RWPE1 (cell line): ENCODE results near the gene ARHGEF7.

Experiments used
- CTCF ChIA-PET: fragments of 350-600 bp; sonication (Branson Sonifier 250); formaldehyde crosslinking; extraction: SDS; loops from one replicate; lab custom pipeline; 2021; lab: Yijun Ruan, JAX
- POLR2A ChIA-PET: fragments of 400-600 bp; formaldehyde crosslinking; extraction: SDS; loops from one replicate; lab custom pipeline; 2020; ENCODE audit warnings: antibody characterized with exemption; ENCODE audit not compliant: low non-redundant PET; lab: Yijun Ruan, JAX
- DNase-seq: peaks from one replicate; pipeline ENCODE4 v3.0.0; 2012; ENCODE audit warnings: low spot score
- H3K27ac ChIP-seq: fragments of 450-650 bp; 2 replicates; pipeline ENCODE4 v1.5.1; 2017
- TF ChIP-seq, protein P1 (sequence below): fragments of 450-650 bp; conservative IDR thresholded peaks from 2 replicates; pipeline ENCODE4 v1.5.1; 2017; ENCODE audit warnings: low read depth, mild to moderate bottlenecking

Gene ARHGEF7

DNA sequence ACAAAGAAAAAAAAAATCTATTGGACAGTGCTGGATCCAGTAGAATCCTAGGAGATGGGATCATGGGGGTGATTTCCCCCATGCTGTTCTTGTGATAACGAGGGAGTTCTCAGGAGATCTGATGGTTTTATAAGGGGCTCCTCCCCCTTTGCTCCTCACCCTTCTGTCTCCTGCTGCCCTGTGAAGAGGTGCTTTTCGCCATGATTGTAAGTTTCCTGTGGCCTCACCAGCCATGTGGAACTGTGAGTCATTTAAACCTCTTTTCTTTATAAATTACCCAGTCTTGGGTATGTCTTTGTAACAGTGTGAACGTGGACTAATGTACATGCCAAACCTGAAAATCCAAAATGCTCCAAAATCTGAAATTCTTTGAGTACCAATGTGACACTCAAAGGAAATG, 45.5 kb downstream of the ARHGEF7 start:
- TF ChIP-seq, protein P1, sequence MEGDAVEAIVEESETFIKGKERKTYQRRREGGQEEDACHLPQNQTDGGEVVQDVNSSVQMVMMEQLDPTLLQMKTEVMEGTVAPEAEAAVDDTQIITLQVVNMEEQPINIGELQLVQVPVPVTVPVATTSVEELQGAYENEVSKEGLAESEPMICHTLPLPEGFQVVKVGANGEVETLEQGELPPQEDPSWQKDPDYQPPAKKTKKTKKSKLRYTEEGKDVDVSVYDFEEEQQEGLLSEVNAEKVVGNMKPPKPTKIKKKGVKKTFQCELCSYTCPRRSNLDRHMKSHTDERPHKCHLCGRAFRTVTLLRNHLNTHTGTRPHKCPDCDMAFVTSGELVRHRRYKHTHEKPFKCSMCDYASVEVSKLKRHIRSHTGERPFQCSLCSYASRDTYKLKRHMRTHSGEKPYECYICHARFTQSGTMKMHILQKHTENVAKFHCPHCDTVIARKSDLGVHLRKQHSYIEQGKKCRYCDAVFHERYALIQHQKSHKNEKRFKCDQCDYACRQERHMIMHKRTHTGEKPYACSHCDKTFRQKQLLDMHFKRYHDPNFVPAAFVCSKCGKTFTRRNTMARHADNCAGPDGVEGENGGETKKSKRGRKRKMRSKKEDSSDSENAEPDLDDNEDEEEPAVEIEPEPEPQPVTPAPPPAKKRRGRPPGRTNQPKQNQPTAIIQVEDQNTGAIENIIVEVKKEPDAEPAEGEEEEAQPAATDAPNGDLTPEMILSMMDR: no peak
- ChIA-PET CTCF (no interaction called here), POLR2A (no interaction called here)
- no peak for DNase-seq
- no peak overlapping the region for H3K27ac ChIP-seq

DNA sequence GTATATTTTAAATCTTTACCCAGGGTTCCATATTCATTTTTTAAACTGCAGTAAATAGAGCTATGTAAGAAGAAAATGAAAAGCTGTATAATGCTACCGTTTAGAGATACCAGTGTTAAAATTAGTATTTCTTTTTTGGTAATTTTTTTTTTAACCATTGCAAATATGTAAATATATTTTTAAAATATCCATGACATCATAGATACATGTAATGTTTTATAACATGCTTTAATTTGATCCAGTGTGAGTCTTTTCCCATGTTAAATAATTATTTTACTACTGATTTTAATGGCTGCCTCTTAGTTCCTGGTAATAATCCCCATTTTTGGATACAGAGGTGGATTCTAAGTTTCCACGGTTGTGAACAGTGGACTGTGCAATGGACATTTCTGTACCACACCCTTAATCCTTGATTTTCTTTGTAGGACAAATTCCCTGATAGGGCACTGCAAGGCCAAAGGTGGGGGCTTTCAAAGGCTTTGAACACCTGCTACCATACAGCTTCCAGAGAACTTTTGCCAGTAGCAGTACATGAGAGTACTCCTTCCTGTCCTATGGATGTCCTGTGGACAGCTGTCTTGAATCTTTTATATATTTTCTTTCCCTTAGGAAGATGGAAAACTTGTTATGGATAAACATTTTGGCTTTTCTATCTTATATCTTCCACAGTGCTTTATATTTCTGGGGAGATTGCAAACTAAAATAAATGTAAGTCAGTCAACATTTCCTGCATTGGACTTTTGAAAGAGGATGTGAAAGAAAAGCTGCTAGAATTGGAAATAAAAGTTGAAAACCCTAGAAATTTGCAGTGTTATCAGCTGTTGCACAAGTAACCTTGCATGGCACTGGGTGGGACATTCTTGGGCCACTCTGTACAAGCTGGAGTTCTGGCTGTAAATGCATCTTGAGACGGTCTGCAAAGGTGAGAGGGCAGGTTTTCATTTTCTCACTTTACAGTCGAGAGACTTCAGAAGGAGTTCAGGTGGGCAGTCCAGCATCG, 46.8 kb downstream of the ARHGEF7 start:
- TF ChIP-seq, protein P1: no peak
- POLR2A ChIA-PET: no interaction called here
- no peak for DNase-seq
- CTCF ChIA-PET: no interaction called here
- no peak overlapping the region for H3K27ac ChIP-seq

DNA sequence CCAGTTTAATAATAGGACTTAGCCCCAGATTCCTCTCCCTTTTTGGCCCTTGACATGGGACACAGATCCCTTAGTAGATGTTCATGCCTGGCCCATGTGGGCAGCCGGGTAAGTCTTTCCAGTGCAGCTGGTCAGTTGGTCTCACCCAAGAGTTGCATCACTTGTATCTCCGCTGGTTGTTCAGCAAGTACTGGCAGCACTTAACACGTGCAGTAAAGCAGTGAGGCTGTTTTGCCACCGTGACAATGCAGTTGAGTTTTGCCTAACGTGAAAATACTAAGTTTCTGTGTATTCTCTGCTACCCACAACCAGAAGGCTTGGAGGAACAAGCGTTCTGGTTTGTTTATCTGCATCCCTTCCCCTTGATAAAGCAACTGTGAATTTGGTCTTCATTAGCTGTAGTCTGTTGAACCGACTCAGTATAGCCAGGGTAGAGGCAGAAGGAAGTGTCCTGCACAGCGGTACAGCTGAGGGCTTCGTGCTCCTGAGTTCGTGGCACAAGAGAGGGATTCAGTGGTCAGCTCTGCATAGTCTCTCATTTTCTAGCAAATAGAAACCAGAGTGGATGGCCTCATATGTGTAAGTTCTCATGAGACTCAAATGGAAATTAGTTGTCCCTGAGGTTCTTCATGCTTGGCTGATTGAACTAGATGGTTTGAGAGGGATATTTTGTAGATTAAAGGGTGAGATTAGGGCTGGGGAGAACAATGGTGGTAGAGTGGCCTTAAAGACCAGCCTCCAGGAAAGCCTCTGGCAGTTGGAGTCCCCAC, 50.3 kb downstream of the ARHGEF7 start:
- ChIA-PET CTCF (interaction anchor here (0.6 kb wide), 1 partner anchor 73 kb away, joined by 8 read pairs; no protein-coding TSS in a partner anchor), POLR2A (no interaction called here)
- H3K27ac ChIP-seq: no peak overlapping the region
- DNase-seq: no peak
- TF ChIP-seq, protein P1: no peak

DNA sequence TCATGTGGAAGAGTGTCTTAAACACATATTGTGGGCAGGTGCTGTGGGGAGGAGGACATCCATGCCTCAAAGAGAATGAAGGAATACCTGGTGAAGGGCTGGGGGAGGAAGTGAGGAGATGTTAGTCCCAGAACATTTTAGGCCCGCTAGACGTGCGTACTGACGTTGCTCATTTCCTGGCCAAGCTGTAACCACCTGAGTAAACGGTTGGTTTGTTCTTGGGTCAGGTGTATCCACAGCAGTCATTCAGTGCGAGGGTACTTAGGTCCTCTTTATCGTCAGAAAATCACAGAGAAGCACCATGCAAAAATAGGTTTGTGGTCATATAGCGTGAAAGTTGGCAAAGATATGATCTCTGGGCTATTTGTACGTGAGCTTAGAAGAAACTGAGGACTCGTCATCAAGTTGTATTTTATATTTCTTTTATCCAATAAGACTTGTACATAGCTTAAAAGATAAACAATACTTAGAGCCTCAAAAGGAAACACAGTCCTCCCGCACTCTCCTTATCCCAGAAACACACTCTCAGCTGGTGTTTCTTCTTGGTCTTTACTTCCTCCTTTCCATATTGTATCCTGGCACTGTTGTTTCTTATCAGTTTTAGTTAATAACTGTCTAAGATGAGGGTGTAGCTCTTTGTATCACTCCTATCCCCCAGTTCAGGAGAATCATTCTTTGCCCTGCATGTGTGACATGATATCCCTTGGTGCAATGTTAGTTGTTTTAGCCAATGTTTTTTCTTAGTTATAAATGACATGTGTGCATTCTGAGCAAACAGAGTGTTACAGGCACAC, 52.0 kb downstream of the ARHGEF7 start:
- no peak overlapping the region for H3K27ac ChIP-seq
- no peak for DNase-seq
- POLR2A ChIA-PET: no interaction called here
- CTCF ChIA-PET: no interaction called here
- TF ChIP-seq, protein P1: no peak

DNA sequence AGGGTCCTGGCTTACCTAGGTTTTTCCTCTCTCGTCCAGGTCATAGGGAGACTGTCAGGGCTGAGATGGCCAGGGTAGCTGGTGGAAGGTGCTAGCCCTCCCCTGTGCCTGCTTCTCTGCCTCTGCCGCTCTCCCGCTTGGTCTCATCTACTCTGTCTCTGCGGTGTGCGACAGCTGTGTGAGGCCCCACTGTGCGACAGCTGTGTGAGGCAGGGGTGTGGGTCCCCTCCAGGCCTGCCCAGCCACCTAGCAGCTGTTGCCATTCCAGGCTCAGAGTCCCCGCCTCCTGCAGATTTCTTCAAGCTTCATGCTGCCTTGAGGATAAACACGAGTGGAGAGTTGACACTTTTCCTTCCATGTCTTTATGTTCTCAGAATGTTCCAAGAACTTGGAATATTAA, 53.0 kb downstream of the ARHGEF7 start:
- ChIA-PET POLR2A (no interaction called here), CTCF (no interaction called here)
- TF ChIP-seq, protein P1: no peak
- H3K27ac ChIP-seq: no peak overlapping the region
- DNase-seq: no peak

DNA sequence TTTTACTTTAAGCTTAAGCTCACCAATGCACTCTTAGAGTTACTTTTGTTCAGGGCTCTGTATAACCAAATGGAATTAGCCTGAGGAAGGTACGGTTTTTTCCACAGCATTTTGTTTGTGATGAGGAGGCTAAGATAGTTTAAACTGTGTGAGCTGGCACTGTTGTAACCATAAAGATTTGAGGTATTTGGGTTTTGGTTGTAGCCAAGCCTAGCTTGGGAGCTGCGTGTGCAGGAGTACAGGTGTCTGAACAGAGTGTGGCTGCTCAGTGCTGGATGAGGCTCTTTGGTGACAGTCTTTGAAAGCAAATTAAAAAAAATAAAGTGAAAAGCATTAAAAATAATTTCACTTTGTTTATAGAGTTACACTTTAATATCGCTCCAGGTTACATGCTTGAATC, 56.0 kb downstream of the ARHGEF7 start:
- H3K27ac ChIP-seq: no peak overlapping the region
- ChIA-PET POLR2A (no interaction called here), CTCF (no interaction called here)
- DNase-seq: no peak
- TF ChIP-seq, protein P1: no peak
